Measurements from ENCODE around the gene TP53I11.

The TP53I11 gene

GRCh38 chr11:44912270-44912987 lies 38.3 kb downstream of the TP53I11 start:
- H3K4me3 ChIP-seq (ENCODE audit: control insufficient read depth, low read depth, low read length) = no peak overlapping the region
- DNase-seq (ENCODE audit: low read depth) = no peak
- no peak for TF ChIP-seq CTCF (IDR thresholded peaks at IDR 0.05; ENCODE audit: control insufficient read depth, insufficient read depth, low read depth, low read length, missing control alignments)

- peak; percentile 40 for DNase-seq (ENCODE audit: low read depth)
- peak; percentile 73 for TF ChIP-seq CTCF (IDR thresholded peaks at IDR 0.05; ENCODE audit: control insufficient read depth, insufficient read depth, low read depth, low read length, missing control alignments)
- H3K4me3 ChIP-seq (ENCODE audit: control insufficient read depth, low read depth, low read length) = no peak overlapping the region
Observed at GRCh38 chr11:44911029-44911814, 39.5 kb downstream of the TP53I11 start.

GRCh38 chr11:44910591-44910990 lies 40.1 kb downstream of the TP53I11 start:
- TF ChIP-seq CTCF (IDR thresholded peaks at IDR 0.05; ENCODE audit: control insufficient read depth, insufficient read depth, low read depth, low read length, missing control alignments) = no peak
- H3K4me3 ChIP-seq (ENCODE audit: control insufficient read depth, low read depth, low read length) = no peak overlapping the region
- no peak for DNase-seq (ENCODE audit: low read depth)

GRCh38 chr11:44909557-44909956 lies 41.1 kb downstream of the TP53I11 start:
- H3K4me3 ChIP-seq (ENCODE audit: control insufficient read depth, low read depth, low read length) = no peak overlapping the region

GRCh38 chr11:44906649-44907048 lies 44.0 kb downstream of the TP53I11 start:
- TF ChIP-seq CTCF (IDR thresholded peaks at IDR 0.05; ENCODE audit: control insufficient read depth, insufficient read depth, low read depth, low read length, missing control alignments) = no peak
- DNase-seq (ENCODE audit: low read depth) = no peak

More at GRCh38 chr11:44909557-44909956, 41.1 kb downstream of the TP53I11 start:
- TF ChIP-seq CTCF (IDR thresholded peaks at IDR 0.05; ENCODE audit: control insufficient read depth, insufficient read depth, low read depth, low read length, missing control alignments) = no peak
- no peak for DNase-seq (ENCODE audit: low read depth)

GRCh38 chr11:44905131-44905866 lies 45.4 kb downstream of the TP53I11 start:
- DNase-seq (ENCODE audit: low read depth) = no peak
- no peak for TF ChIP-seq CTCF (IDR thresholded peaks at IDR 0.05; ENCODE audit: control insufficient read depth, insufficient read depth, low read depth, low read length, missing control alignments)
- H3K4me3 ChIP-seq (ENCODE audit: control insufficient read depth, low read depth, low read length) = no peak overlapping the region

More at GRCh38 chr11:44906649-44907048, 44.0 kb downstream of the TP53I11 start:
- H3K4me3 ChIP-seq (ENCODE audit: control insufficient read depth, low read depth, low read length) = no peak overlapping the region
